NCI-H226 (cell line): Measurements from ENCODE around the gene F2RL1.
"Not testable (repeated sequence)": the region's sequence is repeated elsewhere in the genome, so short reads cannot be mapped to it uniquely, and the experiment has no call there.

Experiments
- DNase-seq: peaks from one replicate; pipeline ENCODE4 v3.0.0-alpha.2; 2015

F2RL1 gene

DNA sequence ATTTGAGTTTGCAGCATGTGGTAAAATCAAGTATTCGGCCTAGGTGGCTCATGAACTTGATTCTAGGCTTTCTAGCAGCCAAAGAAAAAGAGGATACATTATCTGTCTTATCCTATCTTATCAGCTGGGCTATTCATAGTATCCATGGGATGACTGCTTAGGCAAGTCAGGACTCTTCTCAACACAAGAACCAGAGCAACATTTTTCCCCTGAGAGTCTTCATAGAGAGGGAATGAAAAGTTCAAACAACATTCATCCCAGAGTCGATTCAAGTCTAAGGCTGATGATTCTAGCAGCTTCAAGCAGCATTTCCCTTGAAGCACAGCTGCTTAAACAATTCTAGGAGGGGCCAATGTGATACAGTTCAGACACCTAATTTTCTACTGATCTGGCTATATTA lies 33.9 kb downstream of the F2RL1 start:
- DNase-seq = no peak

DNA sequence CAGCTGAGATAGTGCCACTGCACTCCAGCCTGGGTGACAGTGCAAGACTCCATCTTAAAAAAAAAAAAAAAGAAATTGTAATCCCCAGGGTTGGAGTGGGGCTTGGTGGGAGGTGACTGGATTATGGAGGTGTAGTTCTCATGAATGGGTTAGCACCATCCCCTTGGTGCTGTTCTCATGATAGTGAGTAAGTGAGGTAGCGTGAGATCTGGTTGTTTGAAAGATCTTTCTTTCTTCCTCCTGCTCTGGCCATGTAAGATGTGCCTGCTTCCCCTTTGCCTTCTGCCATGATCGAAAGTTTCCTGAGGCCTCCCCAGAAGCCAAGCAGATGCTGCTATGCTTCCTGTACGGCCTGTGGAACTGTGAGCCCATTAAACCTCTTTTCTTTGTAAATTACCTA lies 34.9 kb downstream of the F2RL1 start:
- not testable (repeated sequence) for DNase-seq

DNA sequence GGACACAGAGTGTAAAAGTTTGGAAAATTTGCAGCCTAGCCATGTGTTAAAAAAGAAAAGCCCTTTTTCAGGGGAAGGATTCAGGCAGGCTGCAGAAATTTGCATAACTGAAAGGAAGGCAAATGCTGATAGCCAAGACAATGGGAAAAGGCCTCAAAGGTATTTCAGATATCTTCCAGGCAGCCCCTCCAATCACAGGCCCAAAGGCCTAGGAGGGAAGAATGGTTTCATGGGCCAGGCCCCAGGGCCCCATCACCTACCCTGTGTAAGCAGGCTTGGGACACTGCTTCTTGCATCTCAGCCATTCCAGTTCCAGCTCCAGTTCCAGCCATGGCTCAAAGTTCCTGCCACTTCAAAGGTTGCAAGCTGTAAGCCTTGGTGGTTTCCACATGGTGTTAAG lies 35.8 kb downstream of the F2RL1 start:
- no peak for DNase-seq

DNA sequence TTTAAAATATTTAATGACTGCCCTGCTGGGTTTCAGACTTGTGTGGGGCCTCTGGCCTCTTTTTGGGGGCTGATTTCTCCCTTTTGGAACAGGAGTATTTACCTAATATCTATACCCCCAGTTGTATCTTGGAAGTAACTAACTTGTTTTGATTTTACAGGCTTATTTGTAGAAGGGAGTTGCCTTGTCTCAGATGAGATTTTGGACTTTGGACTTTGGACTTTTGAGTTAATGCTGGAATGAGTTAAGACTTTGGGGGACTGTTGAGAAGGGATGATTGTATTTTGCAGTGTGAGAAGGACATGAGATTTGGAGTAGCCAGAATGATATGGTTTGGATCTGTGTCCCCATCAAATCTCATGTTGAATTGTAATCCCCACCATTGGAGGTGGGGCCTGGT lies 36.7 kb downstream of the F2RL1 start:
- DNase-seq = not testable (repeated sequence)

DNA sequence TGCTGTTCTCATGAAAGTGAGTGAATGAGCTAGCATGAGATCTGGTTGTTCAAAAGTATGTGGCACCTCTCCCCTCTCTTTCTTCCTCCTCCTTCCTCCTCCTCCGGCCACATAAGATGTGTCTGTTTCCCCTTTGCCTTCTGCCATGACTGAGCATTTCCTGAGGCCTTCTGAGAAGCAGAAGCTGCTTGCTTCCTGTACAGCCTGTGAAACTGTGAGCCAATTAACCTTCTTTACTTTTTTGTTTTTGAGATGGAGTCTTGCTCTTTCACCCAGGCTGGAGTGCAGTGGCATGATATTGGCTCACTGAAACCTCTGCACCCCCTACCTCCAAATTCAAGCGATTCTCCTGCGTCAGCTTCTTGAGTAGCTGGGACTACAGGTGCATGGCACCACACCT lies 37.1 kb downstream of the F2RL1 start:
- DNase-seq = no peak

DNA sequence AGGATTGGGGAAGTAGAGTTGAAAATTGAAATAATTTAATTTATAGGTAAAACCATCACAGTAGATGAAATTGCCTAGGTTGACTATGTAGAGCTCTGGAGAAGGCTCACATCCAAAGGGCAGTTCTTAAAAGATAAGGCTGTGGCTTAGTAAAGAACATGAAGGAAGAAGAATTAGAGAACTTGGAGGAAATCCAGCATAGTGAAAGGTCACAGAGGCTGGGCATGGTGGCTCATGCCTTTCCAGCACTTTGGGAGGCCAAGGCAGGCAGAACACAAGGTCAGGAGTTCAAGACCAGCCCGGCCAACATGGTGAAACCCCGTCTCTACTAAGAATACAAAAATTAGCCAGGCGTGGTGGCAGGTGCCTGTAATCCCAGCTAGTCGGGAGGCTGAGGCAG lies 38.0 kb downstream of the F2RL1 start:
- DNase-seq = not testable (repeated sequence)

DNA sequence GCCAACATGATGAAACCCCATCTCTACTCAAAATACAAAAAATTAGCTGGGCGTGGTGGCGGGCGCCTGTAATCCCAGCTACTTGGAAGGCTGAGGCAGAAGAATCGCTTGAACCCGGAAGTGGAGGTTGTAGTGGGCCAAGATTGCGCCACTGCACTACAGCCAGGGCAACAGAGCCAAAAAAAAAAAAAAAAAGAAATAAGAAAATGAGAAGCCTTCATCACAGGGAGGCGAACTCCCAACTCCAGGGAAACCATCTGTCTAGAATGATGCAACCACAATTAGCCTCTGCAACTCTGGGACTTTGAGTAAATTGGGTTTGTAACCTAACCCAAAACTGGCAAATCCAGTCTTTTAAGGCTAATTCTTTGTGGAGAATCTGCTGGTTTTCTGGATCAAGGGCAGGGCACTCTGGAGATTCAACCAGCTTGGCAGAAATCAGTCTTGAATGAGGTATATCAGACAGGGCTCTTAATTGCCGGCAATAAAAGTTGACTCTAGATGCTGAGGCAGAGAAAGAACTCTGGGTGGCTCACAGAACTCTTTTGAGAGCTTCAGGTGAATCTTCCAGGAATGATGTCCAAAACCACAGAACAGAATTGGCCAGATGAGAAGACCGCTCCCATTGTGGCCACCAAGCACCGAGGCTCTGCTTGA lies 40.9 kb downstream of the F2RL1 start:
- no peak for DNase-seq

DNA sequence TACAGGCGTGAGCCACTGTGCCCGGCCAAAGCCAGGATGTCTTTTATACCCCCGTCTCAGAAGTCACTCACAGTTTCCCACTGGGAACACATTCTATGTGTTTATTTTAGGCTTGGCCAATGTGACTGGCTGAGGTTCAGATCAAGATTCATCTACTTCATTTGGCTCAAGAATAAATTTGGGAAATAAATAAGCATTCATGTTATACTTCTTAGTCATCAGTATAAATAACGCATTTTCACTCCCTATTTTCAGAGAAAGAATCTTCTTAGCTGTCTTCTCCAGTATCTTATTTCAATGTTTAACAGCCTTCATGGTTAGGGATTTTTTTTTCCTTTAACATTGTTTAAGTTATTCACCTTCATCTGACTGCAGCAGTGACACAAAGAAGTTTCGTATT lies 42.8 kb downstream of the F2RL1 start:
- no peak for DNase-seq

DNA sequence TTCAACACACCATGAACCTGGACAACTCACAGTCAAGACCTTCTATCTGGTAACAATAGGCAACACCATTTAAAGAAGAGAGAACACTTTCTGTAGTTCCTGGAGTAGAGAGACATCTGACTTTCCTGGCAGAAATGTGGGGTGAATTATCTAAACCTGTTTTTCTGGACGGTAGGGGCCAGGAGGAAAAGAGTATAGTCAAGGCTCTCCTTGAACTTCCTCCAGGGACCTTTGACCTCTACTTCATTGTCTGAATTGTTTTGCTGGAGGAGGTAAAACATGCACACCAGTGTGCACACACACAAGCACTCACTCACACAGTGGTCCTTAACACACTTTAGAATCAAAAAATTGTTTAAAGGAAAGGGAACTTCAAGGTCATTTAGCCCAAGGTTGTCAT lies 44.2 kb downstream of the F2RL1 start:
- DNase-seq = no peak

DNA sequence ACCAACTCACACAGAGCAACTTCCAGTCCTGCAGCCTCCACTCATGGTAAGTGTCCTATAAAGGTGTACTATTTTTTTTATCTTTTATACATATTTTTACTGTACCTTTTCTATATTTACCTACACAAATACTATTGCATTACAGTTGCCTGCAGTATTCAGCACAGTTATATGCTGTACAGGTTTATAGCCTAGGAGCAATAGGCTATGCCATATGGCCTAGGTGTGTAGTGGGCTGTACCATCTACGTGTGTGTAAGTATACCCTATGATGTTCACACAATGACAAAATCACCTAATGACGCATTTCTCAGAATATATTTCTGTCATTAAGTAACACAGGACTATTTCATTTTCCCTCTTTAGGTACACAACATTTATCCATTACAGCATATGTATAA lies 47.7 kb downstream of the F2RL1 start:
- no peak for DNase-seq

DNA sequence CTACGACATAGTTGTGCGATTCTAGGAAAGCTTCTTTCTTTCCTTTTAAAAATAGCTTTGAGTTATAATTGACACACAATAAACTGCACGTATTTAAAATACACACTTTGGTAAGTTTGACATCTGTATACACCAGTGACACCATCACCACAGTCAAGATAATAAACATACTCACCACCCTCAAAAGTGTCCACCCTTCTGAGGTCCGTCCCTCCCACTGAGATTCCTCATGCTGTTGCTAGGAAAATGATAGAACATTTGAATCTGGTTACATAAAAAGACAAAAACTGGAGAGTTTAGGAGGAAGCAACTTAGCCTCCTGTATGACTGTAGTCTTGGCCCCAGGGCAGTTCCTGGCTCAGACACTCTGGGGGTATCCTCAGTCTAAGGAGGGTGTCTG lies 48.2 kb downstream of the F2RL1 start:
- DNase-seq = no peak

DNA sequence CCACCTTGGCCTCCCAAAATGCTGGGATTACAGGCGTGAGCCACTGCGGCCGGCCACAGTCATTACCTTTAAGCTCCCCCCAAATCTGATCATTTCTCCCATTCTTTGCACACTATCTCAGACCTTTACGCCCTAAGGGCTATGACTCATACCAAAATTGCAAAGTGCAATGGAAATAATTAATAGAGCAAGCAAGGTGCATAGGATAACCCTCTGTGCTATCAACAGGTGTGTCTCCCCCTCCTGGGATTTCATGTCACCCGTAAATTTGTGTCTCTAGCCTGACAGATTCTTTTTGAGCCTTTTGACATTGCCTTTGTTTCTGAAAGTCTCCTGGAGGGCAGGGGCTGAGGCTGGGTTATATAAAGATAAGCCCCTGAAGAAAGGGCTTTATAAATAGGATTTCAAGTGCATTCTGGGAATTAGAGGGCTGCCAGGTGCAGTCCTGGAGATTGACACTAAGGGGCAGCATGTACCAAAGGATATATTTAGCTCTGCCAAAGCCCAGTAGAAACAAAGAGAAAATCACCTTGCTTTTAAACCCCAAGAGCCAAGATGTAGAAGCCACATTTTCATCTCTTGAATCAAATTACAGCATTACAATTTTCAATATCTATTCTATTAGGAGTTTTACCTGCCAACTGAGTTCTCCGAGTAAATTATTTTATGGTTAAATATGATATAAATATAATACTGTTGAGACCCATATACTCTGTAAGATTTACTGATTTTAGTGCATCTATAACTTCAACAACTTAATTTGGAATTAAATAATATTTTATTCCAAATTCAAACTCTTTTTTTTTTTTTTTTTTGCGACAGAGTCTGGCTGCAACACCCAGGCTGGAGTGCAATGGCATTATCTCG lies 49.2 kb downstream of the F2RL1 start:
- peak; percentile 20 for DNase-seq

DNA sequence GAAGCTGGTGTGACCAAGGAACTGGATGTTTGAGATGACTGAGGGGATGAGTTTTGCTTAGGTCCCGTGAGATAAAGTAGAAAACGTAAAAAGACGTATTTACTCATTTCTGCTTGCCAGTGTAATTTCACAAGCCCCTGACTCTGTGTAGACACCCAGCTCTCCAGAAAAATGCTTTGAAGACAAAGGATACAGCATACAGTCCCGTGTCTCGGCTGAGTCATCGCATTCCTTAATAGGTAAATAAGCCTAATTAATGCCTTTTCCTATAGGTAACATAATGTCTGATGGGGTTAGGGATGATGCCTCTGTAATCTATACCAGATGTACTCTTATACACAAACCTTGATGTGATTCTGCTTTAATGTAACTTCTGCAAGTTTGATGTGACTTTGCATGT lies 51.2 kb downstream of the F2RL1 start:
- DNase-seq = no peak

DNA sequence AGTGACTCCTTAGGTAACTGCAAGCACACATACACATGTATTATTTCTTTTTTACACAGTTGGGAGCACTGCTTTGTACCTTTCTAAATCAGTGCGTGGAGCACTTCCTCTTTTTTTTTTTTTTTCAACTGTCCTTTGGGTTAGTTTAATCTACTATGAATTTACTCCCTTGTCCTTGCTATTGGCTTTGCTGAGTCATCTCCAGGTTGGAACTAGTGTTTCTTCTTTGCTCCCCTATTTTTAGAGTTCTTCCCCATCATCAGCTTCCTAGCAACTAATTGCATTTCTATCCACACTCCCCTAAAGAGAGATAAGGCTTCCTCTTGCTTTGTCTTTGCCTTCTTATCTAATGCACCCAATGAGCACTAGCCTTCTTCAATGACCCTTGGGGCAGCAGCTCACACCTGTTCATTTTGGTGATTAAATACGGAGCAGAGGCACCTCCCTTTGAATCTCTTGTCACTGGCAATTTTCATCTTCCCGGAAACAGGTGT lies 55.3 kb downstream of the F2RL1 start:
- no peak for DNase-seq
